ENCODE results near the gene CXCL13. TPM values are rescaled to one million over a fixed set of nuclear protein-coding genes. Genes with fewer than 3 reads are reported as not detected.
"Not testable (repeated sequence)": the region's sequence is repeated elsewhere in the genome, so short reads cannot be mapped to it uniquely, and the experiment has no call there.

CXCL13 gene, protein sequence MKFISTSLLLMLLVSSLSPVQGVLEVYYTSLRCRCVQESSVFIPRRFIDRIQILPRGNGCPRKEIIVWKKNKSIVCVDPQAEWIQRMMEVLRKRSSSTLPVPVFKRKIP
- 1 to 10 TPM in 1 of 2 donors, not detected in 1; 1.2 TPM for total RNA-seq
- long read RNA-seq, donor 1, result 0 reads
- long read RNA-seq, donor 2, result 0 reads

DNA sequence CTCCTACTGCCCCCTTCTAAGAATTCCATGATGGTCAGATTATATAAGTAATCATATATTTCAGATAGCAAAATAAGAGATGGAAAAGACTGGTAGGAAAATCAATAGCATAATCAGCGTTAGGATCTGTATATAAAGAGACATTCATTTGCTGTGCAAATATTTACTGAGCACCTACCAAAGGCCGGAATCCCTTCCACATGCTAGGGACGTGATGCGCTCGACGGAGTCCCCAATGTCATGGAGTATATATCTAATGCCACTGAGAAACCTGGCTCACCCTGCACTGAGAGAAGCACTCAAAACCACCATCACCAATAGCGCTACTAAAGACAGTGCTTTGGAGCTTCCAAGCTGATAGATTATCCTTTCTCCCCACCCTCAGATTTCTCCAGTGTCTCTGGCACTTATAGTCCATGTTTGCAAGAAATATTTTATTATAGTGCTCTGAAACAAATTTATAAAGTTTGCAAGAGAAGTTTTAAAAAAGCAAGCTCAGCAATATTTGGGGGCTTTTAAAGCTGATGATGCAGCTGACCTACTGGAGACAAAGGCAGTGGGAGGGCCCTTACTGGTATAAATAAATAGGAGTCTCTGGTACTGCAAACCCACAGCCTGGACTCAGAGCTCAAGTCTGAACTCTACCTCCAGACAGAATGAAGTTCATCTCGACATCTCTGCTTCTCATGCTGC lies at the start of gene CXCL13:
Gene CXCL13, plus strand, starts transcription at position 611 of the 693 bp plus-strand sequence. Its CDS starts 46 bp downstream, at position 657.
- intact Hi-C loops (cut with DNase I), result no loop called here
- DNase-seq (ENCODE audit: low spot score), result no peak

DNA sequence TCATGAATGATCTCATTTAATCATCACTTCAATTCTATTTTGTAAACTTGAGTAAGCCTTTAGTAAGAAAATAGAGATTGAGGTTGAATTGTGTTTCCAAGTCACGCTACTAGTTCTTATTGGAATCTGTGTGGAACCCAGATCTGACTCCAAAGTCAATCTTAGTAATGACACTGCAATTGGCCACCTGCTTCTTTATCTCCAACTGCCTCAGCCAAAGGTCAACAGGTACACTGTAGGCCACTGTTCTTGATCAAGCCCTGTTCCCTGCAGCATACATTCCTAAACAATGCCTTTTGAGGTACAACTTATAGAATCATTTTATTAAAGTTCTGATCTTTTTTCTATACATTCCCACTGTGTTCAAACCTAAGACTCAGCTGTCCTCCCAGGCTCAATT lies 45.5 kb upstream of the CXCL13 start:
- intact Hi-C loops (cut with DNase I), result no loop called here
- no peak for DNase-seq (ENCODE audit: low spot score)

DNA sequence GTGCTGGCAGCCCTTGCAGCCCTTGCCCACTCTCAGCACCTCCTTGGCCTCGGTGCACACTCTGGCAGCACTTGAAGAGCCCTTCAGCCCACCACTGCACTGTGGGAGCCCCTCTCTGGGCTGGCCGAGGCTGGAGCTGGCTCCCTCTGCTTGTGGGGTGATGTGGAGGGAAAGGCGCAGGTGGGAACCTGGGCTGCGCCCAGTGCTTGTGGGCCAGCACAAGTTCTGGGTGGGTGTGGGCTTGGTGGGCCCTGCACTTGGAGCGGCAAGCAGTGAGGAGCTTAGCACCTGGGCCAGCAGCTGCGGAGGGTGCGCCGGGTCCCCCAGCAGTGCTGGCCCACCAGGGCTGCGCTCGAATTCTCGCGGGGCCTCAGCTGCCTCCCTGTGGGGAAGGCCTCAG lies 43.9 kb upstream of the CXCL13 start:
- intact Hi-C loops (cut with DNase I); DNase-seq (ENCODE audit: low spot score): not testable (repeated sequence)

DNA sequence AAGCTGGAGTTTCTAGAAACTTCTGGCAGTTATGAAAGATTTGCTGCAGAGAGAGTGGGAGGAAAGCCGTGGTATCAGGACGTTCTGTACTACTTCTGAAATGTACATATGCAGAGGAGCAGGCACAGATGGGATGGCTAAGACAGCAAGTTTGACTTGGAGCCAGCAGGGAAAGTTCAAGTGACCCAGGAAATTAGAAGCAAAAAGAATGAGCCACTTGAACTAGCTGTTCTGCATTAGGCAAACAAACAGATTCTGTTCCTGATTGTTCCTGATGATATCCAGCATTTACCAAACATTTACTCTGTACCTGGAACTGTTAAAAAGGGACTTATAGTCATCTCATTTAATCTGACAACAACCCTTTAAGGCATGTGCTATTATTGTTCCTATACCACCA lies 41.4 kb upstream of the CXCL13 start:
- intact Hi-C loops (cut with DNase I), result no loop called here

DNA sequence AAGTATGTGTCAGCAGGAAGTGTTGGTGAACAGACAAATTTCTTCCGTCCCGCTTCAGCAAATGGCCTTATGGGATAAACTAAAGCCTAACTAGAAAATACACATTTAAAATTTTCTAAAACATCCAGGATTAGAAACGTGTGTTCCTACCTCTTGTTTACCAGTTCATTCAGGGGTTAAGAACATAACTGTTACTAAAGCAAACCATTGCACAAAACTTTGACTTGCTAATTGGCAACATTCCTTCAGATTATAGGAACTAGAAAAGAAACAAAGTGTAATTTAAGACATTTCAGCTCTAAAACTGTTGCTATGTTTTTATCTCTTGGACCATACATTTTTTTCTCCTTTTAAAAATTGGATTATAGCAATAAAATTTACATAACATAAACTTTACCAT lies 39.5 kb upstream of the CXCL13 start:
- DNase-seq (ENCODE audit: low spot score), result no peak
- intact Hi-C loops (cut with DNase I), result no loop called here

More for the DNA sequence above, 41.4 kb upstream of the CXCL13 start:
- DNase-seq (ENCODE audit: low spot score), result no peak

DNA sequence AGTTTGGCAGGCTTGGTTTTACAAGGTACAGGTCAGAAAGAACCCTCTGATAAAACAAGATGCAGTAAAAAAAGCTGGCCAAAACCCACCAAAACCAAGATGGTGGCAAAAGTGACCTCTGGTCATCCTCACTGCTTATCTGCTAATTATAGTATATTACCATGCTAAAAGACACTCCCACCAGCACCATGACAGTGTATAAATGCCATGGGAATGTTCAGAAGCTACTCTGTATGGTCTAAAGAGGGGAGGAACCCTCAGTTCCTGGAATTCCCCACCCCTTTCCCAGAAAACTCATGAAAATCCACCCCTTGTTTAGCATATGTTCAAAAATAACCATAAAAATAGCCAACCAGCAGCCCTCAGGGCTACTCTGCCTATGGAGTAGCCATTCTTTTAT lies 38.1 kb upstream of the CXCL13 start:
- DNase-seq (ENCODE audit: low spot score), result no peak
- intact Hi-C loops (cut with DNase I), result no loop called here

DNA sequence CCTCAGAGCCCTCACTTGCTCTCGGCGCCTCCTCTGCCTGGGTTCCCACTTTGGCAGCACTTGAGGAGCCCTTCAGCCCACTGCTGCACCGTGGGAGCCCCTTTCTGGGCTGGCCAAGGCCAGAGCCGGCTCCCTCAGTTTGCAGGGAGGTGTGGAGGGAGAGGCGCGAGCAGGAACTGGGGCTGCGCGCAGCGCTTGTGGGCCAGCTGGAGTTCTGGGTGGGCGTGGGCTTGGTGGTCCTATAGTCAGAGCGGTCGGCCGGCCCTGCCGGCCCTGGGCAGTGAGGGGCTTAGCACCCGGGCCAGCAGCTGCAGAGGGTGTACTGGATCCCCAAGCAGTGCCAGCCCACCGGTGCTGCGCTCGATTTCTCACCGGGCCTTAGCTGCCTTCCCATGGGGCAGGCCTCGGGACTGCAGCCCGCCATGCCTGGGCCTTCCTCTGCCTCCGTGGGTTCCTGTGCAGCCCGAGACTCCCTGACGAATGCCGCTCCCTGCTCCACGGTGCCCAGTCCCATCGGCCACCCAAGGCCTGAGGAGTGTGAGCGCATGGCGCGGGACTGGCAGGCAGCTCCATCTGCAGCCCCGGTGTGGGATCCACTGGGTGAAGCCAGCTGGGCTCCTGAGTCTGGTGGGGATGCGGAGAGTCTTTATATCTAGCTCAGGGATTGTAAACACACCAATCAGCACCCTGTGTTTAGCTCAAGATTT lies 35.0 kb upstream of the CXCL13 start:
- DNase-seq (ENCODE audit: low spot score); intact Hi-C loops (cut with DNase I): not testable (repeated sequence)

DNA sequence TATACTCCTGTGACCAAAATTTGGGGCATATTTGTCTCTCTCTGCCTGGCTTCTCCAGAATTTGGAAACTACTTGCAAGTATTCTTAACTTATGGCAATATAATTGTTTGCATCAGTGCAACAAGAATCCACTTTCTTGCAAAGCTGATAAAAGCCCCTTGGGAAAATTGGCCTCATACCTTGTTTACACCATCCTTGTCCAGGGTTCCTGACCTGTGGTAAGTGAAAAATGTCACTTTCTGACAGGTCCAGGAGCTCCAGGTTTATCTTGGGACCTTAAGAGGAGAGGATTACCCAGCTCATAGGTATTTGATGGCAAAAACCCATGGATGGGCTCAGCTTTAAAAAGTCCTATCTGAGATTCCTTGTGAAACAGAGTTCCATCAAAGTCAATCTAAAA lies 29.3 kb upstream of the CXCL13 start:
- intact Hi-C loops (cut with DNase I), result no loop called here

DNA sequence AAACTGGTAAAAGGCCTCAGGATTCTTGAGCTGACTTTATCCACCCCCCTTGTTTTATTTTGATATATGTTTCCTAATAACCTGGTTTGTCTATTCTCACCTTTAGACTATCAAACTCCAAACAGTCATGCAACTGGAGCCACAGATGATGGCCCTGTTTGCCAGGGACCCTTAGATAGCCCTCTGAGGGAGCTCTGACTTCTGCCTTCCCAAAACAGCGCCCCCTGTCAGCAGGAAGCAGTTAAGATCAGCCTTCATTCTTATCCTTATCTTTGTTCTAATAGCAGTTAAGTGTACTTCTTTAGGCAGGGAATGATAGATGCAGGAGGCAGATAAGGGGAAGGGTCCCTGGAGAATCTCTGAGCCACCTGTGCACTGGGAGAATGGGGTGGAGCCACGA lies 27.5 kb upstream of the CXCL13 start:
- DNase-seq (ENCODE audit: low spot score), result no peak
- intact Hi-C loops (cut with DNase I), result no loop called here

More for the DNA sequence above, 29.3 kb upstream of the CXCL13 start:
- DNase-seq (ENCODE audit: low spot score), result no peak

DNA sequence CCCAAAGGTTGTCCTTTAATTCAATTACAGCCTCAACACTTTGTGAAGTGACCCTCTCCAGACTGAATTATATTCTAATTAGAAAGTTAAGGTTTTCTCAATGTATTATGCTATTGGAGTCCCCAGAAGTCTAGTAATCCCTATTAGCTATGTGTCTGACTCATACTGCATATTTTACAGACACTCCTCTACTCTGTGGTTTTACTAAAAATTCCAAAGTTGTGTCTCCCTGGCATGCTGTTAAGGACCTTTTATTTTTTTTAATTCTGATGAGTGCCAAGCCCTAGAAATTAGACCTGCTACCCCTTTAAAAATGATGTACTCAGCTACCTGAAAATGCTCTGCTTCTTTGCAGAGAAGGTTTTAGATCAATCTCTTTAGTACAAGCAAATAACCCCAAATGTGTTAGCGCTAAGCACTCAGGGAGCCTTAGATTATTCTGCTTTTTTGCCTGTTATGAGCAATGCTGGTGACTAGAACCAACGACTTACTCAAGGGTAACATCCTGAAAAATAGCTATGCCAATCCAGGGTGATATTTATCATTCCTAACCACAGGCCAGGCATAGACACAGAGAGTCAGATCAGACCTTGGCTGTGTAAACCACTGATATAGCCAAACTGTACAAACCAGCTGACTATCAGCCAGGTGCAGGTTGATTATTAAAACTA lies 26.1 kb upstream of the CXCL13 start:
- no peak for DNase-seq (ENCODE audit: low spot score)
- intact Hi-C loops (cut with DNase I), result no loop called here

DNA sequence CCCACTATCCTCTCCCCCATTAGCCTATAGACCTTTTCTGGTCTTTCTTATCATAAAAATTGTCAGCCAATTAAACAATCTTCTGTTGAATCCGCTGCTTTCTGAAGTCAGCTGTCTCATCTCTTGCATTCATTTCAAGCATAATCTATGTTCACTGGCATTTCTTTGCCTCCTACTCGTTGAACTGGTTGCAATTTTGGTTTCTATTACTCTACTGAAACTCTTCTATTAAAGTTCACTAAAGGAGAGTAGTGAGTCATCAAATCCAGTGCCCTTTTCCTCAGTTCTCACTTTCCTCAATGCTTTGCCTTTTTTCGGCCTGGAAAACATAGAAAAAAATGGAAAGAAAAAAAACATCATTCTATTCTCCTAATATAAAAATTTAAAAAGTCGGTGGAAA lies 23.9 kb upstream of the CXCL13 start:
- intact Hi-C loops (cut with DNase I), result no loop called here
- no peak for DNase-seq (ENCODE audit: low spot score)

DNA sequence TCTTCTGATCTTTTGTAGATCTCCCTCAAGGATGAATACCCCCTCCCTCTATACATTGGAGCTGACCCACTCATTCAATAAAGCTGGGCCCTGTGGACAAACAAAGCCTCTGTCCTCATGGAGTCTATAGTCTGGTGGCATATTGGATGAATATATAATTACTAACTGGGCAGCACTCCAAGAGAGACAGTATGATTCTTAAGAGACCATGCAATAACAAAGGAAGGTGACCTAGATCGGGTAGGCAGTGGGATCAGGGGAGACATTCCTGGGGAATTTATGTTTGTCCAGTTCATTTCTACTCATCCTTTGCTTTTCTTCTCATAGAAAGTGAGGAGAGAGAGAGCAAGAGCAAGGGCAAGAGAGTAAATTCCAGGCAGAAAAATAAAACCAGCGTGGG lies 23.5 kb upstream of the CXCL13 start:
- intact Hi-C loops (cut with DNase I), result no loop called here
- DNase-seq (ENCODE audit: low spot score), result no peak

DNA sequence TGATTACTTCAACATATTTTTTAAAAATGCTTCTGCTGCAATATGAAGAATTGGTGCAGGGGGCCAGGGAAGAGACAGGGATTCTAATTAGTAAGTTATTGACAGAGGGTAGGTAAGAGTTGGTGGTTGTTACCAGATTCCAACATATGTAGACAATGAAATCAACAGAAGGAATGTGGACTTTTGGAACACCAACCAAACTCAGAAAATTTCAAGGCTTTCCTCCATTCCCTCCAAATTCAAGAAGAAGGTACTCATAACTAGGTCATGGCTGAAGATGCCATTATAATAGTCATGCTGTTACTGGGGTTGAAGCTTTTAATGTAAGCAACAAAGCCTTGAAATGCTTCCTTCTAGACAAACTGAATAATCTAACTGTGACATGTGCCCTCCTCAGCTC lies 22.9 kb upstream of the CXCL13 start:
- intact Hi-C loops (cut with DNase I), result no loop called here
- DNase-seq (ENCODE audit: low spot score), result no peak

DNA sequence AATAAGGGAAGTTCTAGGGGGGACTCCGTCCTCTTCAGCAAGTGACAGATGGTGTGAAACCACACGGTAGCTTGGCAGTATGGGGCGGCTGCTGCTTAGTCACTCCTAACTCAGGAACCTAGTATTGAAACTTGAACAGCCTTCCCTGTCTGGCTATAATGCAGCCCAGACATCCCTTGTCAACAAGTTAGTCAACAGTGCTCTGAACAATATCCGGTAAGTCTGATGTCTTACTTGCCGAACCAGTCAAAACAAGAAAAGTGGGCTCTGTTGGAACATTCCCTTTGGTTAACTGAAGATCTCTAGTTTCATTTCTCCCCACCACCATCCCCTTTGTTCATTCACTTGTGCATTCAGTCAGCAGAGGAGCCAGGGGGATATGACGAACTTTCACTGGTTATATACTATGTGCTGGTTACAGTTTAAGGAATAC lies 18.7 kb upstream of the CXCL13 start:
- no peak for DNase-seq (ENCODE audit: low spot score)
- intact Hi-C loops (cut with DNase I), result no loop called here

DNA sequence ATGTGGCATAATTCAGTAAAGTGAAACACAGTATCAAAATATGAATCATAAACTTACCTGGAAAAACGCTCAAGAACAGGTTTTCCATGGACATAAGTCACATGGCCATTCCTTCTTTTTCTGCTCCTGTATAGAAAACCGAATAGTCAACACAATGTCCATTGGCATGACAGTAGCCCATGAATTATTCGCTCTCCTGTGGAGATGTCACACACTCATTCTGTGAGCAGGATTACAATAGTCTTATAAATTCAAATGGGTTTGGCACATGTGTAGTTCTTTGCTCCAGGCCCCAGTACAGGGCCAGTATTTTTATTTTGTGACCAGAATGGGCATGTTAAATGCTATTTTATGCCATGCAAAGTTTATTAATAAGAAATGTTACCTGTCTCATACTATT lies 15.1 kb upstream of the CXCL13 start:
- no peak for DNase-seq (ENCODE audit: low spot score)
- intact Hi-C loops (cut with DNase I), result no loop called here

DNA sequence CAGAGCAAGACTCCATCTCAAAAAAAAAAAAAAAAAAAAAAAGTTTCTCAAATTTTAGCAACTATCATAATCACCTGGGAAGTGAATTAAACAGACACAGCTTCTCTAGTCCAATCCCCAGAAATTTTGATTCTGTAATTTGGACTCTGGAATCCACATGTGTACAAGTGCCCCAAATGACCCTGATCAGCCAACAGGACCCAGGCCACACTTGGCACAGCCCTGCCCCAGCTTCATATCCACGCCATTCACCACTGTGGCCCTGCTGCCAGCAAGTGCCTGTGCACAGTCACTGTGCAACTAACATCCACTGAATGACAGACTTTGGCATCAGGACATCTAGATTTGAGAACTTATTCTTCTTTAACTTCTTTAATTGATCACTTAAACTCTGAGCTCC lies 14.1 kb upstream of the CXCL13 start:
- intact Hi-C loops (cut with DNase I), result no loop called here
- no peak for DNase-seq (ENCODE audit: low spot score)

DNA sequence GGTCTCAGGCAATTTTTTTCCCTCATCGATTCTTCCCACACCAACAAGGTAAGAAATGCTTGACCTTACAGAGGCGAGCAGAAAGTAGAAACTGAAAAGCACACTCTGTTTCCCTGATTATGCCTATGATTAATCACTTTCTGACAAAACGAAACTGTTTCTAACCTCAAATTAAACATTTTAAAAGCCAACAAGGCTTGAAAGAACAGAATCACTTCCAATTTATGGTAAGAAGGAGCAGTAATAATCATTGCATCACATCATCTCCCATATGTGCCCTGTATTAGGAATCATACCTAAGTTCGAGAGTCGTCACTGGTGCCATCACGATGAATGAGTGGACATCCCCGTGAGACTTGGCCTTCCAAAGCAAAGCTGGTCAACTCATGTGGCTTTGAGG lies 12.5 kb upstream of the CXCL13 start:
- no peak for DNase-seq (ENCODE audit: low spot score)
- intact Hi-C loops (cut with DNase I), result no loop called here

DNA sequence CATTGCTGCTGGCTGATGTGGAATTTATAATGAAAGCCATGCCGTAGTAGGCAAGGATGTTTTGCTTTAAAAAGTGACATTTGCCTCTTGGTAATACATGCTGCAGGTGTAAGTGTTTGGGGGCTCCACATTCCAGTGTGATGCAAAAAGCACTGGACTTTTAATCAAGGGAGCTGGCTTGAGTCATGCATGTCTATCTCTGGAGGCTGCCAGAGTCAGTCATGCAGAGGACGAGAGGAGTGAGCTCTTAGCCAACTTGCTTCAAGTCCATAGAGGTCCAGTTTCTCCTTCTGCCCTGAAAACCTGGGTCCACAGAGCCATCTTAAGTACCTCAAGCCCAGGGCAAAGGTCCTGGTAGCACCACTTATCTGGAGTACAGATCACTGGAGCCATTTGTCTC lies 11.6 kb upstream of the CXCL13 start:
- no peak for DNase-seq (ENCODE audit: low spot score)
- intact Hi-C loops (cut with DNase I), result no loop called here

DNA sequence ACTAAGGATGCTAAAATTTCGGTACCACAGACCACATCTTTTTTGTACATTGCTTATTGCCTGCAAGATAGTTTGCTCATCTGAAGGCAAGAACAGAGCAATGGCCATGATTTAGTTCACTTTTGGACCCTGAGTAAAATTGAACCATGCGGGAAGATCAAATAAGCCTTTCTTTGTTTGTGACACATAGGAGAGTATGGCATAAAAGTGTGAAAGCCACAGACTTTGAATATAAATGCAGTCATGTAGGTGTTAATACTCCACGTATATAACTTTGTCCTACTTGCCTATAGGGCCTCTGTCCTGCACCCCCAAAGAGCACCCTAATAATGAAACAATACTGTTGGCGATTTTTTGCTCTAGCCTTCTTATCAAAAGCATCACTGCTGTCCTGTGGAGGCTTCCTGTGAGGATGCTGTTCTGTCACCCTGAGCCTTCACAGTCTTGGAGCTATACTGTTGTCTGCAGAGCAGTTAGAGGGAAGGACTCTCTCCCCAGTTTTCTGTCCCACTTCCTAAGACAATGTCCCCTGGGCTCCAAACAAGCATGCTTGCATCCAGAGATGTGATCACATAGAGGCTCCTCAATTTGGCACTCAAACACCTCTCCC lies 10.2 kb upstream of the CXCL13 start:
- DNase-seq (ENCODE audit: low spot score), result no peak
- intact Hi-C loops (cut with DNase I), result no loop called here

DNA sequence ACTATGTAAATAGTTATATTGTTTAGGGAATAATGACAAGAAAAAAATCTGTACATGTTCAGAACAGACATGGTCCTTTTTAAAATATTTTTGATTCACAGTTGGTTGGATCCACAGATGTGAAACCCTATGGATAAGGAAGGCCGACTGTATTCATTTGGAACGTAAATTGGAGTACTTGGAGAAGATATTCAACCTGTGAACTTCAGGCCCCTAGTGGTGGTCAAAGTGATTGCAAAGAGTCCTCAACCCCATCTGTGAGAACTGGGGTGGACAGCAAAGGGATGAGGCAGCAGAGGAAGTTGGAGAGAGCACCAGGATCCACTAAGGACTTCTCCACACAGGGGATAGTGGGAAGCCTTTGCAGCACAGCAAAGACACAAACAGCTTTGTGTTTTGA lies 6.2 kb upstream of the CXCL13 start:
- DNase-seq (ENCODE audit: low spot score), result no peak
- intact Hi-C loops (cut with DNase I), result no loop called here

All from posterior vena cava (tissue), 2 donors.